Nephron progenitor cell (in vitro differentiated cells): Measurements from ENCODE around the gene CLDN19.
"Not testable (repeated sequence)": the region's sequence is repeated elsewhere in the genome, so short reads cannot be mapped to it uniquely, and the experiment has no call there.

Experiments
- DNase-seq: peaks from one replicate; pipeline ENCODE4 v3.0.0; 2021
- H3K27ac Mint-ChIP-seq: 2 replicates; pipeline ENCODE4 v1.8.0; 2021; ENCODE audit warnings: mild to moderate bottlenecking, moderate library complexity, mixed read lengths
- H3K27me3 Mint-ChIP-seq: 2 replicates; pipeline ENCODE4 v1.8.0; 2021; ENCODE audit warnings: mild to moderate bottlenecking, low read depth, mixed read lengths; ENCODE audit not compliant: poor library complexity
- H3K36me3 Mint-ChIP-seq: 2 replicates; pipeline ENCODE4 v1.8.0; 2021; ENCODE audit warnings: low read depth, mixed read lengths
- H3K4me1 Mint-ChIP-seq: 2 replicates; pipeline ENCODE4 v1.8.0; 2021; ENCODE audit warnings: mixed read lengths
- H3K4me3 Mint-ChIP-seq: 2 replicates; pipeline ENCODE4 v1.8.0; 2021; ENCODE audit warnings: mild to moderate bottlenecking, moderate library complexity, mixed read lengths
- H3K9me3 Mint-ChIP-seq: 2 replicates; pipeline ENCODE4 v1.8.0; 2021; ENCODE audit warnings: mild to moderate bottlenecking, moderate library complexity, mixed read lengths
- CTCF ChIP-seq: fragments of 200-600 bp; sonication (generic); IDR thresholded peaks from 2 replicates; pipeline ENCODE4 v1.5.0; 2021; ENCODE audit warnings: antibody characterized with exemption

Gene CLDN19

GRCh38 chr1:42757892-42758275, 17.8 kb upstream of the CLDN19 start:
- DNase-seq, result no peak
- Mint-ChIP-seq H3K27ac (peak overlapping the region; percentile 39), H3K27me3 (no peaks in the 10 kb centered on the region), H3K4me1 (peaks cover 10% of the 10 kb centered on the region), H3K36me3 (peaks cover 61% of the 10 kb centered on the region), H3K9me3 (no peaks in the 10 kb centered on the region), H3K4me3 (no peak overlapping the region)
- no peak for TF ChIP-seq CTCF

GRCh38 chr1:42756956-42757891, 17.2 kb upstream of the CLDN19 start:
- Mint-ChIP-seq H3K4me1 (peaks cover 10% of the 10 kb centered on the region), H3K27me3 (no peaks in the 10 kb centered on the region), H3K36me3 (peaks cover 64% of the 10 kb centered on the region), H3K9me3 (peaks cover 5% of the 10 kb centered on the region), H3K4me3 (no peak overlapping the region), H3K27ac (peak overlapping the region; percentile 93)
- peak; percentile 73 for TF ChIP-seq CTCF
- DNase-seq, result peak; percentile 31

GRCh38 chr1:42753070-42753469, 13.0 kb upstream of the CLDN19 start:
- no peak for DNase-seq
- Mint-ChIP-seq H3K27me3 (no peaks in the 10 kb centered on the region), H3K36me3 (peaks cover 87% of the 10 kb centered on the region), H3K4me1 (peaks cover 10% of the 10 kb centered on the region), H3K27ac (no peak overlapping the region), H3K4me3 (no peak overlapping the region), H3K9me3 (peaks cover 24% of the 10 kb centered on the region)
- TF ChIP-seq CTCF, result no peak

- H3K27me3 Mint-ChIP-seq, result no peaks in the 10 kb centered on the region
- no peak overlapping the region for H3K4me3 Mint-ChIP-seq
- no peak for TF ChIP-seq CTCF
- peaks cover 82% of the 10 kb centered on the region for H3K36me3 Mint-ChIP-seq
- peaks cover 24% of the 10 kb centered on the region for H3K9me3 Mint-ChIP-seq
- no peak overlapping the region for H3K27ac Mint-ChIP-seq
- DNase-seq, result no peak
- H3K4me1 Mint-ChIP-seq, result peaks cover 4% of the 10 kb centered on the region
These were observed 12.2 kb upstream of the CLDN19 start for GRCh38 chr1:42752284-42752683.

- Mint-ChIP-seq H3K27ac (peak overlapping the region; percentile 80), H3K36me3 (peaks cover 75% of the 10 kb centered on the region), H3K9me3 (peaks cover 24% of the 10 kb centered on the region)
- not testable (repeated sequence) for H3K27me3 Mint-ChIP-seq, H3K4me1 Mint-ChIP-seq, DNase-seq, H3K4me3 Mint-ChIP-seq
These were observed 11.6 kb upstream of the CLDN19 start for GRCh38 chr1:42751511-42752070.

GRCh38 chr1:42750041-42750440, 10.0 kb upstream of the CLDN19 start:
- no peak for TF ChIP-seq CTCF
- H3K4me3 Mint-ChIP-seq, result no peak overlapping the region

More at GRCh38 chr1:42750041-42750440, 10.0 kb upstream of the CLDN19 start:
- peaks cover 24% of the 10 kb centered on the region for H3K9me3 Mint-ChIP-seq
- no peaks in the 10 kb centered on the region for H3K27me3 Mint-ChIP-seq
- peaks cover 70% of the 10 kb centered on the region for H3K36me3 Mint-ChIP-seq
- H3K27ac Mint-ChIP-seq, result peak overlapping the region; percentile 50
- DNase-seq, result no peak
- no peaks in the 10 kb centered on the region for H3K4me1 Mint-ChIP-seq
